NCI-H774 (cell line): Measurements from ENCODE around the gene LRRK1.
"Not testable (repeated sequence)": the region's sequence is repeated elsewhere in the genome, so short reads cannot be mapped to it uniquely, and the experiment has no call there.

Source experiments
- DNase-seq: peaks from one replicate; lab custom pipeline; 2025; lab: John Stamatoyannopoulos, UW

LRRK1 gene

GRCh38 chr15:101092156-101092866, 173.2 kb downstream of the LRRK1 start:
- DNase-seq = no peak

DNA sequence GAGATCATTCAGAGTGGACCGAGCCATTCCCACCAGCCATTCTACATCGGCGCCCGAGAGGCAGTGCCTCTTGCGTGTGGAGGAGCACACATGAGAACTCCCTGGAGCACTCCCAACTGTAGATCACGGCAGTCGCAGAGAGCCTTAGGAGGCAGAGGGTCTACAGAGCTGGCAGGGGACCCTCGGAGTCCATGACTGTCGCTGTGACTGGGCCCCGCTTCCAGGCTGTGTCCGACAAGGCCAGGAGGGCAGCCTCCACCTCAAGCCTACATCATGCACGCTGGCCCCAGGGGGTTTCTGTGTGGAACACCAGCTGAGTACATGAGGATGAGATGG, 173.7 kb downstream of the LRRK1 start:
- no peak for DNase-seq

GRCh38 chr15:101093958-101094357, 174.8 kb downstream of the LRRK1 start:
- no peak for DNase-seq

DNA sequence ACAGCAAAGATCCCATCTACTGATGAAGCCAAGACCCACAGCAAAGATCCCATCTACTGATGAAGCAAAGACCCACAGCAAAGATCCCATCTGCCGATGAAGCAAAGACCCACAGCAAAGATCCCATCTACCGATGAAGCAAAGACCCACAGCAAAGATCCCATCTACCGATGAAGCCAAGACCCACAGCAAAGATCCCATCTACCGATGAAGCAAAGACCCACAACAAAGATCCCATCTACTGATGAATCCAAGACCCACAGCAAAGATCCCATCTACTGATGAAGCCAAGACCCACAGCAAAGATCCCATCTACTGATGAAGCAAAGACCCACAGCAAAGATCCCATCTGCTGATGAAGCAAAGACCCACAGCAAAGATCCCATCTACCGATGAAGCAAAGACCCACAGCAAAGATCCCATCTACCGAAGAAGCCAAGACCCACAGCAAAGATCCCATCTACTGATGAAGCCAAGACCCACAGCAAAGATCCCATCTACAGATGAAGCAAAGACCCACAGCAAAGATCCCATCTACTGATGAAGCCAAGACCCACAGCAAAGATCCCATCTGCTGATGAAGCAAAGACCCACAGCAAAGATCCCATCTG, 176.7 kb downstream of the LRRK1 start:
- not testable (repeated sequence) for DNase-seq

GRCh38 chr15:101097111-101097510, 178.0 kb downstream of the LRRK1 start:
- no peak for DNase-seq

GRCh38 chr15:101099183-101099582, 180.0 kb downstream of the LRRK1 start:
- DNase-seq = no peak

GRCh38 chr15:101100118-101100517, 181.0 kb downstream of the LRRK1 start:
- DNase-seq = no peak

- no peak for DNase-seq
Observed at GRCh38 chr15:101100593-101101442, 181.7 kb downstream of the LRRK1 start.

GRCh38 chr15:101101676-101102075, 182.5 kb downstream of the LRRK1 start:
- DNase-seq = no peak

DNA sequence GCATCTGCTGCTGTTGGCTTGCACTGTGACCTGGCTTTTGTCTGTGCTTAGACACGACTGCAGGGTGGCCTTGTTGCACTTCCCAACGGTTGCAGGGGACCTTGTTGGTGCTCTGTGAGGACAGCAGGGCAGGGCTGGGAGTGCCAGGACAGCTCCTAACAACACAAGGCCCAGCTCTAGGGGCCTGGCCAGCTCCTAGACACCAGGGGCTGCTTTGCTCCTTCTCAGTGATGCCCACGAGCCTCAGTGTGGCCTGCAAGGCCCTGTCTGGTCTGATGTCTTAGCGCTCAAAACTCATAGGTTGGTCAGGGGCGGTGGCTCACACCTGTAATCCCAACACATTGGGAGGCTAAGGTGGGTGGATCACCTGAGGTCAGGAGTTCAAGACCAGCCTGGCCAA, 183.6 kb downstream of the LRRK1 start:
- DNase-seq = no peak

DNA sequence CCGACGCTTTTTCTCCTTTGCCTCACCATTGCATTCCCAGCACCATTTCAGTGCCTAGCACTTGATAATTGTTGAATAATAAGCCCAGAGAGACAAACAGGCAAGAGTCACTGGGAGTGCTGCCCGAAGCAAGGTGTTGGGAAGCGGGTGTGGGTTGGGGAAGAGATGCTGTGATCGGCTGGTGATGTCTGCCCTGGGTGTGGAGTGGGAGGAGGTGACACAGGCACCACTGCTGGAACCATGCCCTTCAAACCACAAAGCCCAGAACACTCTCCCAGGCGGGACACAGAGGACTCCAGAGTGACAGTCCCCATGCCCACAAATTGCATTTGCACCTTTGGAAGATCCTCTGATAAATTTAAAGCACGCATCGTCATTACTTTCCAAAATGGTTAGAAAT, 184.4 kb downstream of the LRRK1 start:
- DNase-seq = no peak

DNA sequence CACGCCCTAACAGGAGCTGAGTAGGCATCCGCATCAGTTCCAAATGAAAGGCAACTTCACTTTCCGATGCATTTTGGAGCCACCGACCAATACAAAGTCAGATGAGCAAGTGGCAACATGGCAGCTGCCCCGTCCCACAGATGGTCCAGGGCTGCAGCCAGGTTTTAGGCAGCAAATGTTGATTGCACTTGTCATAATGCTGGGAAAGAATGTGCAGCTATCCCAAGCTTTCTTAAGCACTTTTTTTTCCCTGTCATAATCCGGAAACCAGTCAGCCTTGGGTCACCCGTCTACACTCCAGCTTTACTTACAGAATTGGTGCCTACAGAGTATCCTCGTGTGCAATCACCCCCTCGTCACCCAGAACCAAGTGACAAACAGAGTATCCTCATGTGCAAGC, 185.0 kb downstream of the LRRK1 start:
- DNase-seq = no peak

DNA sequence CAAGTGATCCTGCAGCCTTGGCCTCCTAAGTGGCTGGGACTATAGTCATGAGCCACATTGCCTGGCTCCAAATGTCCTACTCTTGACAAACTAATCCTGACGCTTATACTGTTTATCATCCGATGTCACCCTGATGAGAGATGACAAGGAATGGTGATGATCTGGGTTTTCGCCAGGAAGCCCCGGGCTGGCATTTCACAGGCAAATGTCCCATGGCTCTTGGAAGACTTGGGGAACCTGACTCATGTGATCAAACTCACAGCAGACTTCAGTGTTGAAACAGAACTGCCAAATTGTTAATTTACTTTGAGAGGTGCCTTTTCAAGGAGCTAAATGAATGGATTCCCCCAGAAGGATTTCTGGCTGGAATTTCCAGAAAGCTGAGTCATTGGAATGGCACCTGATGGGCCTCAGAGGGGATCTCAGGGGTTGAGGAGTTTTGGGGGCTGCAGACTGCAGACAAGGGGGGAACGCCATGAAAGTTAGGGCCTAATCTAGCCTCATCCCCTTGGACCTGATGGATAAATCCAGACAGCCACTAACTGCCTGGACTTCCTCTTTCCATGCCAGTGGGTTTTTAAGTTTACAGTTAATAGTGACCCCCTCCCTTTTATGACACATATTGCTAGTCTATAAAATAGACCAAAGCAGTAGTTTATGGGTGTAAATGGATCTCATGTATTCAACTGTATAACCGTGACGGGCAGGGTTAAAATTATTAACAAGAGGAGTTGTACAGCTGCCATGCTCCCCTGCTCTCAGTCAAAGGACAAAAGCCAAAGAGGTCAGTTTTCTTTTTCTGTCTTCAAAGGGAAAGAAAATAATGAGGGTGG, 186.1 kb downstream of the LRRK1 start:
- DNase-seq = no peak

GRCh38 chr15:101107101-101107500, 187.9 kb downstream of the LRRK1 start:
- no peak for DNase-seq

DNA sequence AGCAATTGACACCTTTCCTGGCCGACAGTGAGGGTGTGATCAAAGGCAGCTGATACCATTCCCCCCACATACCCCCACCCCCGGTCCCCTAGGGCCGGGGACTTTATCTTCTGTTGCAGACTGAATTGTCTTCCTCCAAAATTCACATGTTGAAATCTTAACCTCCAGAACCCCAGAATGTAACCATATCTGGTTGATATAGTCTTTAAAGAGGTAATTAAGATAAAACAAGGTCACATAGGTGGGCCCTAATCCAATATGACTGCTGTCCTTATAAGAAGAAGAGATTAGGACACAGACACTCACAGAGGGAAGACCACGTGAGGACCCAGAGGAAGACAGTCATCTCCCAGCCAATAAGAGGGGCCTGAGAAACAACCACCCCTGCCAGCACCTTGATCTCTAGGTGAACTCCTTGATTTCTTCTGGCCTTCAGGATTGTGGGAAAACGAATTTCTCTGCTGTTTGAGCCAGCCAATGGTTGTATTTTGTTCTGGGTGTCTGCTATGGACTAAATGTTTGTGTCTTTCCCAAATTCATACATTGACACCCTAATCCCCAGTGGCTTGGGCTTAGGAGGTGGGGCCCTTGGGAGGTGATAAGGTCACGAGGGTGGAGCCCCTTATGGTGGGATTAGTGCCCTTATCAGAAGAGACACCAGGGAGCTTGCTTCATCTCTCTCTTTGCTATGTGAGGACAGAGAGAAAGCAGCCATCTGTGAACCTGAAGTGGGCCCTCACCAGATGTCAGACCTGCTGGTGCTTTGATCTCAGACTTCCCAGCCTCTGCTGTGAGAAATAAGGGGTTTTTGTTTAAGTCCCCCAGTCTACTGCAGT, 188.7 kb downstream of the LRRK1 start:
- no peak for DNase-seq

- DNase-seq = no peak
Observed at GRCh38 chr15:101108461-101108775, 189.3 kb downstream of the LRRK1 start.

- no peak for DNase-seq
Observed at GRCh38 chr15:101108791-101109190, 189.6 kb downstream of the LRRK1 start.

GRCh38 chr15:101110681-101111569, 191.8 kb downstream of the LRRK1 start:
- no peak for DNase-seq

DNA sequence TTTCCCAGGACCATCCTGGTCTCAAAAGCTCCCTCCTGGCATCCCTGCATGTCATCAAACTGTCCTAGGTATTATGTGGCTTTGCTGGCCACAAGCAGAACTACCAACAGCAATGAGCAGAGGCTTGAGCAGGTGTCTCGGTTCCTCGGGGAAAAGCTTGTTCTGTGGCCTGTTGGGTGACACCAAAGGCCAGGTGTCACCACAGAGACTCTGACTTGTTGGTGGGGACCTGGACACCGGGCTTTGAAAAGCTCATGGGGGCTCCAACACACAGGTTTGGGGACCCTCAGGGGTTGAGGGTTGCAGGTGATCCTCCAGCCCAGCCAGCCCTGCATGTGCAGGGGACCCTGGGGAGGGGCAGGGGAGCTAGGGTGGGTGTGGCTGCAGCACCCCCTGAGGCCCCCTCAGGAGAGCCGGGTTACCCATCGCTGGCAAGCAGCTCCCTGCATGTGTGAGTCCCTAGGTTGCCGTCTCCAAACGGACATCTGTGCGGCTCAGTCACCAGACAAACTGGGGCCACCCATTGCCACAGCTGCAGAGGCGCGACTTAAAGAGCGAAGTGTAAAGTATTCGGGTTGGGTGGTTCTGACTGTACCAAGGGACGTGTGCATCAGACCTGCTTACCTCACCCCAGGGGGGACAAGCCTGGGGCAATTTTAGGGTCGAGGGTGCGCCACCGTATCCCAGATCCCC, 192.6 kb downstream of the LRRK1 start:
- no peak for DNase-seq
